Measurements from ENCODE around the gene PPP1R9B.

DNA sequence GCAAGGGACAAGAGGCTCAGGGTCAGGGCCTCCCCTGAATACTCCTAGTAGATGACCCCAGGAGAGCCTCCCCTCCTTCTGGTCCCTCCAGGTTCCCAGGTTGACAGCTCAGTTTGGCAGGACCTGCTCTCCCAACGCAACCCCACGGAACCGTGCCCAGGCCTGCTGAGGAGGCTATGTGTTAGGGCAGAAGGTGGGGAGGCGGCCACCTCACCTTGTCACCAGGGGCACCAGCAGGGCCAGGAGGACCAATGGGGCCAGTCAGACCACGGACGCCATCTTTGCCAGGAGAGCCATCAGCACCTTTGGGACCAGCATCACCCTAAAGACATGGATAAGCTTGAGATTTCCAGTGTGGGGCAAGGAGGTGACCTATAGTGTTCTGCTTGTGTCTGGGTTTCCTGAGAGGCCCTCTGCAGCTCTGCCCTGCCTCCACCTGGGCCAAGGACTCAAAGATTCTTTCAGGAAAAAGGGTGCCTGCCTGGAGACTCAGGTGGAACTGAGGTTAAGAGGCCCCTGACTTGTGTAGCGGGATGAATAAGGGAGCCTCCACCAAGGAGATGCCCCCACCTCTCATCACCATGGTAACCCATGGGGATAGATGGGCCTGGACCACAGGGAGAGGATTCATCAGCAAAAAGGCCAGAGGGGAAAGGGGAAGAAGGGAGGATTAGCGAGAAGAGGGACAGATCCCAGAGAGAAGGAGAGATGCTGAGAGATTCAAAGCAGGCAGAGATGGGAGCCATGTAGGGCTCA is 40.3 kb upstream of the PPP1R9B start:
- TF ChIP-seq, protein P1, sequence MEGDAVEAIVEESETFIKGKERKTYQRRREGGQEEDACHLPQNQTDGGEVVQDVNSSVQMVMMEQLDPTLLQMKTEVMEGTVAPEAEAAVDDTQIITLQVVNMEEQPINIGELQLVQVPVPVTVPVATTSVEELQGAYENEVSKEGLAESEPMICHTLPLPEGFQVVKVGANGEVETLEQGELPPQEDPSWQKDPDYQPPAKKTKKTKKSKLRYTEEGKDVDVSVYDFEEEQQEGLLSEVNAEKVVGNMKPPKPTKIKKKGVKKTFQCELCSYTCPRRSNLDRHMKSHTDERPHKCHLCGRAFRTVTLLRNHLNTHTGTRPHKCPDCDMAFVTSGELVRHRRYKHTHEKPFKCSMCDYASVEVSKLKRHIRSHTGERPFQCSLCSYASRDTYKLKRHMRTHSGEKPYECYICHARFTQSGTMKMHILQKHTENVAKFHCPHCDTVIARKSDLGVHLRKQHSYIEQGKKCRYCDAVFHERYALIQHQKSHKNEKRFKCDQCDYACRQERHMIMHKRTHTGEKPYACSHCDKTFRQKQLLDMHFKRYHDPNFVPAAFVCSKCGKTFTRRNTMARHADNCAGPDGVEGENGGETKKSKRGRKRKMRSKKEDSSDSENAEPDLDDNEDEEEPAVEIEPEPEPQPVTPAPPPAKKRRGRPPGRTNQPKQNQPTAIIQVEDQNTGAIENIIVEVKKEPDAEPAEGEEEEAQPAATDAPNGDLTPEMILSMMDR (optimal IDR thresholded peaks at IDR 0.05 in 1 of 3, IDR thresholded peaks at IDR 0.05 in 1 of 3, conservative IDR thresholded peaks at IDR 0.05 in 1 of 3; ENCODE audit: extremely low read depth in 1 of 3, insufficient read depth in 2 of 3, low read length in 3 of 3) = no peak
- no peak for TF ChIP-seq EZH2 (IDR thresholded peaks at IDR 0.05; ENCODE audit: low read length)
